ENCODE data around the gene SEPTIN12.

Gene SEPTIN12

DNA sequence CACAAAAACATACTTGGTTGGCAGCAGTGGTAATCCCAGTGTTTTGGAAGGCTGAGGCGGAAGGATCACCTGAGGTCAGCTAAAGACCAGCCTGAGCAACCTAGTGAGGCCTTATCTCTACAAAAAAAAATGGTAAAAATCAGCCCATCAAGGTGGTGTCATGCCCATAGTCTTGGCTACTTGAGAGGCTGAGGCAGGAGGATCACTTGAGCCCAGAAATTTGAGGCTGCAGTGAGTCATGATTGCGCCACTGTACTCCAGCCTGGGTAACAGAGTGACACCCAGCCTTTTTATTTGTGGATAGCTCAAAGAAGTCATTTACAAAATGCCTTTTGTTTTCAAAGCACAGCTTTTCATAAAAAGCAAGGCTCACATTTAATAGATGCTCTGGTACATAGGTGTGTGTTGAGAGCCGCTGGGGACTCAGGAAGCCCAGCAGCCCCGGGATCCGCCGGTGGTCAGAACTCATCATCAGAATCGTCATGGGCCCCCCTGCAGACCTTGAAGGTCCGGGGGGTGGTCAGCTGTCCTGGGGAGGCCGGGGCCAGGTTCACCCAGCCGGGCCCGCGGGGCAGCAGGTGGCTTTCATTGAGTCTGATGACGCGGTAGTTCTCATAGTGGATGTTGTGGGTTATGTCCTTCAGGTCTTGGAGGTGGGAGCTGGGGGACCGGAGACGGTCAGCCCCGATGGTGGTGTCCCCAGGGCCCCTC, 10.7 kb downstream of the SEPTIN12 start:
- H3K36me3 ChIP-seq (ENCODE audit: insufficient read depth, low read length), result no peaks in the 10 kb centered on the region
- H3K79me2 ChIP-seq (ENCODE audit: insufficient read depth, low read length), result no peaks in the 10 kb centered on the region
- no peak overlapping the region for H3K9ac ChIP-seq (ENCODE audit: low read length)
- H3K4me3 ChIP-seq (ENCODE audit: low read depth, low read length, poor library complexity, severe bottlenecking), result no peak overlapping the region
- H4K20me1 ChIP-seq (ENCODE audit: insufficient read depth, low read length), result no peaks in the 10 kb centered on the region
- no peak overlapping the region for H3K27ac ChIP-seq (ENCODE audit: low read depth, low read length, poor library complexity, severe bottlenecking)
- no peaks in the 10 kb centered on the region for H3K9me2 ChIP-seq (ENCODE audit: low read depth, low read length)
- peaks cover 7% of the 10 kb centered on the region; the same call in 1 of the 2 replicates for H3K27me3 ChIP-seq (ENCODE audit: insufficient read depth, low read length)
- H3K4me2 ChIP-seq (ENCODE audit: low read length), result no peak overlapping the region
- no peaks in the 10 kb centered on the region for H3K4me1 ChIP-seq (ENCODE audit: insufficient read depth, low read length, severe bottlenecking)
- no peak for TF ChIP-seq EZH2 (IDR thresholded peaks at IDR 0.05; ENCODE audit: borderline replicate concordance, low read length)
- TF ChIP-seq, protein P1, sequence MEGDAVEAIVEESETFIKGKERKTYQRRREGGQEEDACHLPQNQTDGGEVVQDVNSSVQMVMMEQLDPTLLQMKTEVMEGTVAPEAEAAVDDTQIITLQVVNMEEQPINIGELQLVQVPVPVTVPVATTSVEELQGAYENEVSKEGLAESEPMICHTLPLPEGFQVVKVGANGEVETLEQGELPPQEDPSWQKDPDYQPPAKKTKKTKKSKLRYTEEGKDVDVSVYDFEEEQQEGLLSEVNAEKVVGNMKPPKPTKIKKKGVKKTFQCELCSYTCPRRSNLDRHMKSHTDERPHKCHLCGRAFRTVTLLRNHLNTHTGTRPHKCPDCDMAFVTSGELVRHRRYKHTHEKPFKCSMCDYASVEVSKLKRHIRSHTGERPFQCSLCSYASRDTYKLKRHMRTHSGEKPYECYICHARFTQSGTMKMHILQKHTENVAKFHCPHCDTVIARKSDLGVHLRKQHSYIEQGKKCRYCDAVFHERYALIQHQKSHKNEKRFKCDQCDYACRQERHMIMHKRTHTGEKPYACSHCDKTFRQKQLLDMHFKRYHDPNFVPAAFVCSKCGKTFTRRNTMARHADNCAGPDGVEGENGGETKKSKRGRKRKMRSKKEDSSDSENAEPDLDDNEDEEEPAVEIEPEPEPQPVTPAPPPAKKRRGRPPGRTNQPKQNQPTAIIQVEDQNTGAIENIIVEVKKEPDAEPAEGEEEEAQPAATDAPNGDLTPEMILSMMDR (IDR thresholded peaks at IDR 0.05; ENCODE audit: low read length), result no peak
- H2AFZ ChIP-seq (ENCODE audit: low read length), result no peak overlapping the region
- no peaks in the 10 kb centered on the region for H3F3A ChIP-seq (ENCODE audit: insufficient read depth, low read length)
- no peaks in the 10 kb centered on the region for H3K9me3 ChIP-seq (ENCODE audit: low read length)

DNA sequence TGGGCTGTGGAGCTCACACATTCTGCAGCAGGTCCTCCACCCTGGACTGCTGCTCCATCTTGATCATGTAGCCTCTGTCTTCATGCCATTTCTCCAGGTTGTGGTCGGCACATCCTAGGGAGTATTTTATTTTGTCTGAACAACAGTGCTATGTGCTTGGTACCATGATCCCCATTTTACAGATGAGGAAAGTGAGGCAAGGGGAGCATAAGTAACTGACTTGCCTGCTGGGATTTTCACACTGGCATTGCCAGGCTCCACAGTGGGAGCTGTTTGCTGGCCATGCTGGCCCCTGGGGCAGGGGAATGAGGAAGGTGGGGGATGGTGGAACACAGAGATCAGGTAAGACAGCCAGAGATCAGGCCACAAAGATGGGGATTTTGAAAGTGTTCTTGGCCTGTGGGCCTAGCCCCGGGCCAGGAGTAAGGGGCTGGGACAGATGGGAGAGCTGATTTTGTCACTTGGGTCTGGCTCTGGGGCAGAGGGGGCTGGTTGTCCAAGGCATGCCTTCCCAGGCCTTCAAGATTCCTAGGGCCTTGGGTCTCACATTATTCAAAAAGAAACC, 11.9 kb downstream of the SEPTIN12 start:
- H3K27me3 ChIP-seq (ENCODE audit: insufficient read depth, low read length), result peaks cover 7% of the 10 kb centered on the region; the same call in 1 of the 2 replicates
- no peak overlapping the region for H3K9ac ChIP-seq (ENCODE audit: low read length)
- no peak overlapping the region for H3K27ac ChIP-seq (ENCODE audit: low read depth, low read length, poor library complexity, severe bottlenecking)
- H3K9me3 ChIP-seq (ENCODE audit: low read length), result no peaks in the 10 kb centered on the region
- no peaks in the 10 kb centered on the region for H3K36me3 ChIP-seq (ENCODE audit: insufficient read depth, low read length)
- H3K9me2 ChIP-seq (ENCODE audit: low read depth, low read length), result no peaks in the 10 kb centered on the region
- no peaks in the 10 kb centered on the region for H3K79me2 ChIP-seq (ENCODE audit: insufficient read depth, low read length)
- no peak overlapping the region for H3K4me3 ChIP-seq (ENCODE audit: low read depth, low read length, poor library complexity, severe bottlenecking)
- H3K4me1 ChIP-seq (ENCODE audit: insufficient read depth, low read length, severe bottlenecking), result no peaks in the 10 kb centered on the region
- H3K4me2 ChIP-seq (ENCODE audit: low read length), result no peak overlapping the region
- no peaks in the 10 kb centered on the region for H3F3A ChIP-seq (ENCODE audit: insufficient read depth, low read length)
- no peak for TF ChIP-seq EZH2 (IDR thresholded peaks at IDR 0.05; ENCODE audit: borderline replicate concordance, low read length)
- TF ChIP-seq, protein P1 (IDR thresholded peaks at IDR 0.05; ENCODE audit: low read length), result no peak
- H4K20me1 ChIP-seq (ENCODE audit: insufficient read depth, low read length), result no peaks in the 10 kb centered on the region
- no peak overlapping the region for H2AFZ ChIP-seq (ENCODE audit: low read length)

DNA sequence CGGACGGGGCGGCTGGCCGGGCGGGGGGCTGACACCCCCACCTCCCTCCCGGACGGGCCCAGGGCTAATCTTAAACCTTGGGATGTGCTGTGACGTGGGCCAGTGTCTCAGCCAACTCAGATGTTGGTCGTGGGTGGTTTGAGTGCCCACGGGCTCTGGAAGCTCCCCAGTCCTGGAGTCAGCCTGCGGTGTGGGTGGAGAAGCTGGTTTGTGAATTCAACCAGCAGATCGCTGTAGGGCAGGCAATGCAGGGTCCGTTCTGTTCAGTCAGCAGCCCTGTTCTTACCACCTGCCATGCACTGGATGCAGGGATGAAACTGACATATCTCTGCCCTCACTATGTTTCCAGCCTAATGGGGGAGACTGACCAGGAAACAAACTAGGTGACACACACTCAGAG, 13.1 kb downstream of the SEPTIN12 start:
- no peak overlapping the region for H3K9ac ChIP-seq (ENCODE audit: low read length)
- no peak overlapping the region for H2AFZ ChIP-seq (ENCODE audit: low read length)
- H3K79me2 ChIP-seq (ENCODE audit: insufficient read depth, low read length), result no peaks in the 10 kb centered on the region
- no peaks in the 10 kb centered on the region for H4K20me1 ChIP-seq (ENCODE audit: insufficient read depth, low read length)
- no peak overlapping the region for H3K27ac ChIP-seq (ENCODE audit: low read depth, low read length, poor library complexity, severe bottlenecking)
- H3K9me3 ChIP-seq (ENCODE audit: low read length), result no peaks in the 10 kb centered on the region
- H3K27me3 ChIP-seq (ENCODE audit: insufficient read depth, low read length), result peaks cover under 1% of the 10 kb centered on the region; the same call in 1 of the 2 replicates
- H3K36me3 ChIP-seq (ENCODE audit: insufficient read depth, low read length), result no peaks in the 10 kb centered on the region
- no peak overlapping the region for H3K4me2 ChIP-seq (ENCODE audit: low read length)
- no peak overlapping the region for H3K4me3 ChIP-seq (ENCODE audit: low read depth, low read length, poor library complexity, severe bottlenecking)
- TF ChIP-seq EZH2 (IDR thresholded peaks at IDR 0.05; ENCODE audit: borderline replicate concordance, low read length), result no peak
- TF ChIP-seq, protein P1 (IDR thresholded peaks at IDR 0.05; ENCODE audit: low read length), result no peak
- H3K4me1 ChIP-seq (ENCODE audit: insufficient read depth, low read length, severe bottlenecking), result no peaks in the 10 kb centered on the region
- no peaks in the 10 kb centered on the region for H3F3A ChIP-seq (ENCODE audit: insufficient read depth, low read length)
- H3K9me2 ChIP-seq (ENCODE audit: low read depth, low read length), result no peaks in the 10 kb centered on the region

Data from OCI-LY1 (cell line).